DMS153 treated with DMSO at 0.1 percent for 48 hours (cell line): ENCODE measurements around the gene ALPP.
"Not testable (repeated sequence)": the region's sequence is repeated elsewhere in the genome, so short reads cannot be mapped to it uniquely, and the experiment has no call there.

Source experiments
- DNase-seq: peaks from one replicate; lab custom pipeline; 2025; ENCODE audit not compliant: unreplicated experiment; lab: John Stamatoyannopoulos, UW

The ALPP gene

GRCh38 chr2:232400256-232401015 is 21.9 kb downstream of the ALPP start:
- DNase-seq = no peak

GRCh38 chr2:232402518-232402917 is 24.0 kb downstream of the ALPP start:
- no peak for DNase-seq

GRCh38 chr2:232405943-232406510 is 27.5 kb downstream of the ALPP start:
- no peak for DNase-seq

DNA sequence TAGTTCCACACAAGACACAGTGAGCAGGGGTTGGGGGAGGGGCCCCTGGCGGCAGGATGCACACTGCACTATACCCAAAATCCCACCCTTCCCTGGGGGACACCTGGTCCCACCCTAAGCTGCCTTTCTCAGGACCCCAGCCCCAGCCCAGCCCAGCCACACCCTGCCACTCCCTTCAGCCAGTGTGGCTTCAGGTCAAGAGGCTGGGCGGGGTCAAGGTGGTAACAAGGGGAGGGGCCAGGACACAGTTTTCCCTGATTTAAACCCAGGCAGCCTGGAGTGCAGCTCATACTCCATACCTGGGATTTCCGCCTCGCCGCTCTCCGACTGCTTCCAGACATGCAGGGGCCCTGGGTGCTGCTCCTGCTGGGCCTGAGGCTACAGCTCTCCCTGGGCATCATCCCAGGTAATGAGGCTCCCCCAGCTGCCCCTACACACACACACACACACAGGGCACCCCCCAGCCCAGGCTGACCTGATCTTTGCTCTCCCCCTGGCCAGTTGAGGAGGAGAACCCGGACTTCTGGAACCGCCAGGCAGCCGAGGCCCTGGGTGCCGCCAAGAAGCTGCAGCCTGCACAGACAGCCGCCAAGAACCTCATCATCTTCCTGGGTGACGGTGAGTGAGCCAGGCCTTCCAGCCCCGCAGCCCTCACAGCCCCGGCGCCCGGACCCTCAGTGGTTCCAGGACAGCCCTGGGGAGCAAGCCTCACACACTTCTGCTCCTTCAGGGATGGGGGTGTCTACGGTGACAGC is 28.2 kb downstream of the ALPP start, which contains the start of gene ALPG:
TSS of gene ALPG (plus strand) at position 289 of the 755 bp plus-strand sequence. CDS start at position 340, 51 bp downstream.
- DNase-seq = no peak

- not testable (repeated sequence) for DNase-seq
Observed at GRCh38 chr2:232407428-232408150, 29.0 kb downstream of the ALPP start.

DNA sequence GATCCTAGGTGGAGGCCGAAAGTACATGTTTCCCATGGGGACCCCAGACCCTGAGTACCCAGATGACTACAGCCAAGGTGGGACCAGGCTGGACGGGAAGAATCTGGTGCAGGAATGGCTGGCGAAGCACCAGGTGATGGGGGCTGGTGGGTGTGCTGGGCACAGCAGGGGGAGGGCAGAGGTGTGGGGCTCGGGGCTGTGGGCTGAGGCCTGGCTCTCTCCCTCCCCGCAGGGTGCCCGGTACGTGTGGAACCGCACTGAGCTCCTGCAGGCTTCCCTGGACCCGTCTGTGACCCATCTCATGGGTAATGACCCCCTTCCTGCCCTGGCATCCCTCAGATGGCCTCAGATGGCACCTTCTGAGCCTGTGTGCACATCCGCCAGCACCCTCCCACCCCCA is 29.7 kb downstream of the ALPP start:
- not testable (repeated sequence) for DNase-seq

DNA sequence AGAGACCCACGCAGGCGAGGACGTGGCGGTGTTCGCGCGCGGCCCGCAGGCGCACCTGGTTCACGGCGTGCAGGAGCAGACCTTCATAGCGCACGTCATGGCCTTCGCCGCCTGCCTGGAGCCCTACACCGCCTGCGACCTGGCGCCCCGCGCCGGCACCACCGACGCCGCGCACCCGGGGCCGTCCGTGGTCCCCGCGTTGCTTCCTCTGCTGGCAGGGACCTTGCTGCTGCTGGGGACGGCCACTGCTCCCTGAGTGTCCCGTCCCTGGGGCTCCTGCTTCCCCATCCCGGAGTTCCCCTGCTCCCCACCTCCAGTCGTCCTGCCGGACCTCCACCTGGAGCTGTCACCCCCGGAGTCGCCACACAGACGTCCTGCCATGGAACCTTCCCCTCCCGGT is 31.1 kb downstream of the ALPP start:
- not testable (repeated sequence) for DNase-seq

DNA sequence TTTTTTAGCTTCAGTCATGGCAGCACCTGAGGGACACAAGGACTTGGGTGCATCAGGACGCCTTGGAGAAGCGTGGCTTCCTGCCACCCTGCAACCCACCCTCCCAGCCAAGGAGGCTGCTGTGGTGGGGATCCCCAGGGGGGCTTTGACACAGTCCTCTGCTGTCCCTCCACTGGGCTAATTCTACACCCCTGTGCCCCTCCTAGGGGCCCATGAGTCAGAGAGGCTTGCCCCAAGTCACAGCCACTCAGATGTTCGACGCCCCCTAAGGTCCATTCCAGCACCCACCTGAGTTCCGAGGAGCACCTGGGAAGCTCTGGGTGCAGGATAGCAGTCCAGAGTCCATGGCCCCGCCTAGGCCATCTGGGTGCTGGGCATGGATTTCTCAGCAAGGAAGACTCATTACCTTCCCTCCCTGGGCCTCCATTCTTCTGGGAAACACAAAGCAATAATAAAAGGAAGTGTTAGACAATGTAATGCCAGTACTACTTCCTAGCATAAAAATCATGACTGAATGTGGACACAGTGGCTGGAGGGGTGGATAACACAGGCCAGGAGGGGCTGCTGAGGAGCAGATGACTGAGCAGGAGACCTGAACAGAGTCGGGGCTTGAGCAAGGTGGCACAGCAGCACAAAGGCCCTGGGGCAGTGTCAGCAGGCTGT is 31.8 kb downstream of the ALPP start:
- DNase-seq = no peak

DNA sequence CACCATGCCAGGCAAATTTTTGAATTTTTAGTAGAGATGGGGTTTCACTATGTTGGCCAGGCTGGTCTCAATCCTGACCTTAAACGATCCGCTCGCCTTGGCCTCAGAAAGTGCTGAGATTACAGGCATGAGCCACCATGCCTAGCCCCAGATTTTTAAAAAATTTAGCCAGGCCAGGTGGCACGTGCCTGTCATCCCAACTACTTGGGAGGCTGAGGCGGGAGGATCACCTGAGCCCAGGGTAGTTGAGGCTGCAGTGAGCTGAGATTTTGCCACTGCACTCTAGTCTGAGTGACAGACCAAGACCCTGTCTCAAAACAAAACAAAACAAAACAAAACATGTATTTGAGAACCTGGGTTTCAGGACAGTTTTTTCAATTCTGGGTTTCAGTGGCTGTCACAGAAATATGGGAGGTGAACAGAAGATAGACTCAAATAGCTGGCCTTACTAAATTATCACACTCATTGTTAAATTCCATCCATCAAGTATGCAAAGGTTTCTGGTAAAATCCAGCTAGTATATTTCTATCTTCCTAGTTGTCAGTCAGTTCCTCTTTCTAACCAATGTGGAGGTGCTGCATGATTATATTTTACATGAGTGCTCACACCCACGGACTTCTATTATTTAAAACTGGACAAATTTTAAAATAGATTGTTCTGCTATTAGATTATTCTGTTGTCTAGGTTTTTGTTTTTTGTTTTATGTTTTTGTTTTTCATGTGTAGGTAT is 33.5 kb downstream of the ALPP start:
- no peak for DNase-seq

- DNase-seq = no peak
Observed at GRCh38 chr2:232412986-232413385, 34.4 kb downstream of the ALPP start.

DNA sequence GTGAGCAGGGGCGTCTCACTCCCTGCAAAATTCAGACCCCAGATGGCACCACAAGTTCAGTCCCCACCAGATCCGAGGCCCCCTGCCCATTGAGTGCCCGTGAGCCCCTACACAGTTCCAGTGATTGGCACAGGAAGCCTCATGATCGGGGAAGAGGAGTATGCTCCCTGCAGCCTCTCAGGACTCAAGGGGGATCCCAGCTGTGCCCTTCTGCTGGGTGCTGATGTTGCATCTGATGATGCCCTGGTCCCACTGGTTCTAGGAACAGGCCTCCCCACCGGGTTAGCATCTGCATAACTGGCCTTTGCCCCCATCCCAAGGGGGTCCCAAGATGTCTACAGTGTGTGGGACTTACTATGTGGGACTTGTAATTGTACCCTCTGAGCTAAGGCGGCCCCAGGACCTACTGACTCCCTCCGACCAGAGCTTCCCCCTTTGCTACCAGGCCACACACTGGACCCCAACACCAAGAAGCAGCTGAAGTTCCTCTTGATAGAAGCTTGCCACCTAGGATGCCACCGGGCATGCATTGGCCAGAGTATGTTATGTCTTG is 36.7 kb downstream of the ALPP start:
- DNase-seq = no peak

GRCh38 chr2:232415736-232416520 is 37.4 kb downstream of the ALPP start:
- no peak for DNase-seq

- DNase-seq = no peak
Observed at GRCh38 chr2:232416521-232417470, 38.2 kb downstream of the ALPP start.

- no peak for DNase-seq
Observed at GRCh38 chr2:232417489-232417888, 38.9 kb downstream of the ALPP start.

GRCh38 chr2:232418056-232418455 is 39.5 kb downstream of the ALPP start:
- no peak for DNase-seq

- DNase-seq = no peak
Observed at GRCh38 chr2:232418466-232419244, 40.1 kb downstream of the ALPP start.
